GOT3 (cell line): ENCODE data around the gene TRH.
"Not testable (repeated sequence)": the region's sequence is repeated elsewhere in the genome, so short reads cannot be mapped to it uniquely, and the experiment has no call there.

ENCODE experiments used
- DNase-seq: peaks from one replicate; lab custom pipeline; 2025; ENCODE audit warnings: mixed read lengths; lab: John Stamatoyannopoulos, UW

TRH gene

GRCh38 chr3:129965937-129966336 lies 8.6 kb upstream of the TRH start:
- DNase-seq: no peak

GRCh38 chr3:129966876-129967275 lies 7.6 kb upstream of the TRH start:
- DNase-seq: no peak

GRCh38 chr3:129967761-129968160 lies 6.8 kb upstream of the TRH start:
- no peak for DNase-seq

GRCh38 chr3:129971351-129972052 lies 3.0 kb upstream of the TRH start:
- DNase-seq: no peak

- no peak for DNase-seq
Measured at GRCh38 chr3:129972301-129972700, 2.2 kb upstream of the TRH start.

- no peak for DNase-seq
Measured at GRCh38 chr3:129973853-129974563, 512 bp upstream of the TRH start.

GRCh38 chr3:129974833-129975704 lies 549 bp downstream of the TRH start:
- DNase-seq: no peak

- DNase-seq: no peak
Measured at GRCh38 chr3:129975705-129976048, 1.2 kb downstream of the TRH start.

- no peak for DNase-seq
Measured at GRCh38 chr3:129976286-129976685, 1.8 kb downstream of the TRH start.

GRCh38 chr3:129978123-129978522 lies 3.6 kb downstream of the TRH start:
- DNase-seq: no peak

- DNase-seq: no peak
Measured at GRCh38 chr3:129979905-129980304, 5.4 kb downstream of the TRH start.

- DNase-seq: no peak
Measured at GRCh38 chr3:129983561-129983960, 9.0 kb downstream of the TRH start.

- DNase-seq: no peak
Measured at GRCh38 chr3:129984125-129984524, 9.6 kb downstream of the TRH start.

- no peak for DNase-seq
Measured at GRCh38 chr3:129985113-129985512, 10.6 kb downstream of the TRH start.

- no peak for DNase-seq
Measured at GRCh38 chr3:129988429-129988828, 13.9 kb downstream of the TRH start.

- DNase-seq: no peak
Measured at GRCh38 chr3:129989414-129989813, 14.9 kb downstream of the TRH start.

- DNase-seq: no peak
Measured at GRCh38 chr3:129992781-129993180, 18.3 kb downstream of the TRH start.

- no peak for DNase-seq
Measured at GRCh38 chr3:129994883-129995559, 20.5 kb downstream of the TRH start.

- DNase-seq: no peak
Measured at GRCh38 chr3:129996073-129996472, 21.6 kb downstream of the TRH start.

GRCh38 chr3:129999176-129999575 lies 24.7 kb downstream of the TRH start:
- DNase-seq: not testable (repeated sequence)

- DNase-seq: peak; percentile 27
Measured at GRCh38 chr3:130002666-130003598, 28.4 kb downstream of the TRH start.
